Loucy (cell line): ENCODE results near the gene M1AP.

ENCODE experiments used
- EZH2phosphoT487 ChIP-seq: fragments of 200-600 bp; IDR thresholded peaks from 2 replicates; pipeline ENCODE4 v1.6.1; 2018; ENCODE audit warnings: antibody characterized with exemption, mild to moderate bottlenecking, moderate library complexity, borderline replicate concordance
- TF ChIP-seq, protein P1 (sequence below): fragments of 200-600 bp; sonication (generic); conservative IDR thresholded peaks from 2 replicates; pipeline ENCODE4 v1.5.1; 2014; ENCODE audit warnings: mild to moderate bottlenecking, antibody characterized with exemption, low read length

DNA sequence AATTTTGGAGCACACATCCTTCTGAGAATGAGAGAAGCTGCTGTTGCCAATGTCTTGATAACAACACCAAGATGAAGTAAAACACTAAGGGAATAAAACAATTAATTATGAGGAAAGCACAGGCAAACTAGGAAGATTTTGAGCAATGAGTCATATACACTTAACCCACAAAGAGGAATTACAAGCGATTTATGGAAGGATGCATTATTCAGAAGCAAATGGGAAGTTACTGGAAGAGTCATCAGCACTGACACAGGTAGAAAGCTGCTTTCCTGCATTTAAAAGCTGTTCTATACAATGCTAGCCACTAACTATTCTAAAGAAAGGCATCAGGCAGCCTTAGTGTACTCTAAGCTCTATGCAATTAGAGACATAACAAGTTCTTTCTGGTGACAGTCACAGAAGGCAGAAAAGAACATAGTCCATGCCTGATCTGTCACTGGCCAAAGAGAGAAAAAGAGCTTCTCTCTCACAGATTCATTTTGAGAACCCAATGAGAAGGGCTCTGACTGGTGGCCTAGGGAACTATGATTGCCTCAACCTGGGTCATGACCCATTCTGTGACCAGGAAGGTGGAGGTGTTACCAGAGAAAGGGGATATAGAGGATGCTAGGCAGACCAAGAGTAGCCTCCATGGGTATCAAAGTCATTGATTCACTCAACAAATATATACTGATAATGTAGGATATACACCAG, 45.4 kb downstream of the M1AP start:
- TF ChIP-seq, protein P1, sequence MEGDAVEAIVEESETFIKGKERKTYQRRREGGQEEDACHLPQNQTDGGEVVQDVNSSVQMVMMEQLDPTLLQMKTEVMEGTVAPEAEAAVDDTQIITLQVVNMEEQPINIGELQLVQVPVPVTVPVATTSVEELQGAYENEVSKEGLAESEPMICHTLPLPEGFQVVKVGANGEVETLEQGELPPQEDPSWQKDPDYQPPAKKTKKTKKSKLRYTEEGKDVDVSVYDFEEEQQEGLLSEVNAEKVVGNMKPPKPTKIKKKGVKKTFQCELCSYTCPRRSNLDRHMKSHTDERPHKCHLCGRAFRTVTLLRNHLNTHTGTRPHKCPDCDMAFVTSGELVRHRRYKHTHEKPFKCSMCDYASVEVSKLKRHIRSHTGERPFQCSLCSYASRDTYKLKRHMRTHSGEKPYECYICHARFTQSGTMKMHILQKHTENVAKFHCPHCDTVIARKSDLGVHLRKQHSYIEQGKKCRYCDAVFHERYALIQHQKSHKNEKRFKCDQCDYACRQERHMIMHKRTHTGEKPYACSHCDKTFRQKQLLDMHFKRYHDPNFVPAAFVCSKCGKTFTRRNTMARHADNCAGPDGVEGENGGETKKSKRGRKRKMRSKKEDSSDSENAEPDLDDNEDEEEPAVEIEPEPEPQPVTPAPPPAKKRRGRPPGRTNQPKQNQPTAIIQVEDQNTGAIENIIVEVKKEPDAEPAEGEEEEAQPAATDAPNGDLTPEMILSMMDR: no peak
- no peak for TF ChIP-seq EZH2phosphoT487
